Astrocyte (in vitro differentiated cells and primary cell): Measurements from ENCODE around the gene KCNK15. TPM values are rescaled to one million over a fixed set of nuclear protein-coding genes. Genes with fewer than 3 reads are reported as not detected.

ENCODE experiments used
- DNase-seq: peaks from one replicate; pipeline ENCODE4 v3.0.0-alpha.2; 2010; ENCODE audit warnings: low read depth
- FAIRE-seq: peaks from 2 replicates; lab custom pipeline; 2011; peaks lifted over from hg19 to GRCh38; lab: Jason Lieb, UNC
- H2AFZ ChIP-seq: 2 replicates; pipeline ENCODE4 v1.6.0; 2012; ENCODE audit warnings: low read depth, low read length, inconsistent platforms
- H3K27ac ChIP-seq: 2 replicates; pipeline ENCODE4 v1.5.1; 2011; ENCODE audit warnings: low read depth, low read length, inconsistent platforms
- H3K27me3 ChIP-seq: 2 replicates; pipeline ENCODE4 v1.6.0; 2011; ENCODE audit warnings: low read length, inconsistent platforms; ENCODE audit not compliant: insufficient read depth
- H3K36me3 ChIP-seq: 2 replicates; pipeline ENCODE4 v1.5.1; 2011; ENCODE audit warnings: low read length, inconsistent platforms; ENCODE audit not compliant: insufficient read depth
- H3K4me1 ChIP-seq: 2 replicates; pipeline ENCODE4 v1.5.1; 2011; ENCODE audit warnings: low read length, inconsistent platforms; ENCODE audit not compliant: insufficient read depth
- H3K4me2 ChIP-seq: 2 replicates; pipeline ENCODE4 v1.6.0; 2012; ENCODE audit warnings: low read length, inconsistent platforms
- H3K4me3 ChIP-seq: 2 replicates; pipeline ENCODE4 v1.5.1; 2011; ENCODE audit warnings: low read depth, mild to moderate bottlenecking, low read length, inconsistent platforms; ENCODE audit not compliant: insufficient read depth
- H3K79me2 ChIP-seq: 2 replicates; pipeline ENCODE4 v1.6.0; 2012; ENCODE audit warnings: mild to moderate bottlenecking, low read length, inconsistent platforms; ENCODE audit not compliant: insufficient read depth
- H3K9ac ChIP-seq: 2 replicates; pipeline ENCODE4 v1.6.0; 2012; ENCODE audit warnings: mild to moderate bottlenecking, low read length, inconsistent platforms
- H3K9me3 ChIP-seq: 2 replicates; pipeline ENCODE4 v1.5.1; 2012; ENCODE audit warnings: low read depth, mild to moderate bottlenecking, low read length, inconsistent platforms; ENCODE audit not compliant: insufficient read depth
- H4K20me1 ChIP-seq: 2 replicates; pipeline ENCODE4 v1.6.0; 2012; ENCODE audit warnings: low read length, inconsistent platforms; ENCODE audit not compliant: insufficient read depth
- H3K27ac Mint-ChIP-seq: one replicate; pipeline ENCODE4 v1.8.0; 2021; ENCODE audit warnings: mild to moderate bottlenecking, mixed read lengths; ENCODE audit not compliant: unreplicated experiment
- H3K27me3 Mint-ChIP-seq: one replicate; pipeline ENCODE4 v1.8.0; 2021; ENCODE audit warnings: low read depth, mixed read lengths; ENCODE audit not compliant: unreplicated experiment
- H3K36me3 Mint-ChIP-seq: one replicate; pipeline ENCODE4 v1.8.0; 2021; ENCODE audit warnings: low read depth, mixed read lengths; ENCODE audit not compliant: unreplicated experiment
- H3K4me1 Mint-ChIP-seq: one replicate; pipeline ENCODE4 v1.8.0; 2021; ENCODE audit warnings: low read depth, mixed read lengths; ENCODE audit not compliant: unreplicated experiment
- H3K4me3 Mint-ChIP-seq: one replicate; pipeline ENCODE4 v1.8.0; 2021; ENCODE audit warnings: mild to moderate bottlenecking, moderate library complexity, mixed read lengths; ENCODE audit not compliant: unreplicated experiment
- H3K9me3 Mint-ChIP-seq: one replicate; pipeline ENCODE4 v1.8.0; 2021; ENCODE audit warnings: mild to moderate bottlenecking, mixed read lengths; ENCODE audit not compliant: unreplicated experiment
- EZH2 ChIP-seq: IDR thresholded peaks from 2 replicates; pipeline ENCODE4 v1.6.1; 2012; ENCODE audit warnings: mild to moderate bottlenecking, low read length, inconsistent platforms; ENCODE audit not compliant: insufficient read depth
- total RNA-seq: library from RNA; stranded (reverse); gene quantifications from 2 replicates; pipeline ENCODE4 v1.2.1, GENCODE V29; 2021
- TF ChIP-seq, protein P1 (sequence below): IDR thresholded peaks from 2 replicates; pipeline ENCODE4 v1.5.1; 2011; ENCODE audit warnings: low read depth, mild to moderate bottlenecking, inconsistent platforms, low read length, moderate library complexity; ENCODE audit not compliant: insufficient read depth

Gene KCNK15
- total RNA-seq, 1 donor from 2014 or later = 0.14 TPM

DNA sequence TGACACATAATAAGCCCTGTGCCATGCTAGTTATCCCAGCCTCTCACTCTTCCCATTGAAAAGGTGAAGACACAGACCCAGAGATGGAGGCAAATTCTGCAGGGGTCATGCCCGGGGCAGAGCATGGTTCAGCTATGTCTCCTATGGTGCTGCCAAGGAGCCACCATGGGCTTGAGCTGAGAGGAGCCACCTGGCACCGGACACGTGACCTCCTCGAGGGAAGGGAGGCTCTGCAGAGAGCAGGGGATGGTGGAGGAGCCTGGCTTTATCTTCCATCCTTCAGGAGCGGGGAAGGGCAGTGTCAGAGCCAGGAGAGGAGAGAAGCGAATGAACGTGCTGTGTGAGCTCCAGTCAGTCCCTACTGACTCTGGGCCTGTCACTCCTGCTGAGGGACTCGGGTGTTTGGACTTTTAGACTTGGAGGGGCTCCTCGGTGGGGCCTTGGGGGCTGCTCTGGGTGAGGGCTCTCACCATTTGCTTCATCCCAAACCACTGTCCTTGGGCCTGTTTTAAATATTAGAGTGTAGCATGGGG, 41.6 kb upstream of the KCNK15 start:
- TF ChIP-seq EZH2 = no peak
- TF ChIP-seq, protein P1, sequence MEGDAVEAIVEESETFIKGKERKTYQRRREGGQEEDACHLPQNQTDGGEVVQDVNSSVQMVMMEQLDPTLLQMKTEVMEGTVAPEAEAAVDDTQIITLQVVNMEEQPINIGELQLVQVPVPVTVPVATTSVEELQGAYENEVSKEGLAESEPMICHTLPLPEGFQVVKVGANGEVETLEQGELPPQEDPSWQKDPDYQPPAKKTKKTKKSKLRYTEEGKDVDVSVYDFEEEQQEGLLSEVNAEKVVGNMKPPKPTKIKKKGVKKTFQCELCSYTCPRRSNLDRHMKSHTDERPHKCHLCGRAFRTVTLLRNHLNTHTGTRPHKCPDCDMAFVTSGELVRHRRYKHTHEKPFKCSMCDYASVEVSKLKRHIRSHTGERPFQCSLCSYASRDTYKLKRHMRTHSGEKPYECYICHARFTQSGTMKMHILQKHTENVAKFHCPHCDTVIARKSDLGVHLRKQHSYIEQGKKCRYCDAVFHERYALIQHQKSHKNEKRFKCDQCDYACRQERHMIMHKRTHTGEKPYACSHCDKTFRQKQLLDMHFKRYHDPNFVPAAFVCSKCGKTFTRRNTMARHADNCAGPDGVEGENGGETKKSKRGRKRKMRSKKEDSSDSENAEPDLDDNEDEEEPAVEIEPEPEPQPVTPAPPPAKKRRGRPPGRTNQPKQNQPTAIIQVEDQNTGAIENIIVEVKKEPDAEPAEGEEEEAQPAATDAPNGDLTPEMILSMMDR = no peak
- Mint-ChIP-seq H3K27me3 (peaks cover 8% of the 10 kb centered on the region), H3K4me3 (no peak overlapping the region), H3K27ac (peak overlapping the region; percentile 9), H3K36me3 (no peaks in the 10 kb centered on the region), H3K9me3 (no peaks in the 10 kb centered on the region), H3K4me1 (peaks cover 27% of the 10 kb centered on the region)
- Histone ChIP-seq H2AFZ (no peak overlapping the region), H3K4me3 (no peak overlapping the region), H3K36me3 (no peaks in the 10 kb centered on the region), H3K79me2 (no peaks in the 10 kb centered on the region), H3K4me2 (peak overlapping the region; percentile 23), H4K20me1 (peaks cover 10% of the 10 kb centered on the region), H3K9me3 (no peaks in the 10 kb centered on the region), H3K27me3 (peaks cover 21% of the 10 kb centered on the region), H3K4me1 (peaks cover 31% of the 10 kb centered on the region), H3K9ac (no peak overlapping the region), H3K27ac (no peak overlapping the region)
- no peak for DNase-seq
- FAIRE-seq = no peak

GRCh38 chr20:44704551-44704971, 41.1 kb upstream of the KCNK15 start:
- Mint-ChIP-seq H3K4me3 (no peak overlapping the region), H3K27ac (no peak overlapping the region), H3K36me3 (no peaks in the 10 kb centered on the region), H3K9me3 (no peaks in the 10 kb centered on the region), H3K27me3 (peaks cover 8% of the 10 kb centered on the region), H3K4me1 (peaks cover 27% of the 10 kb centered on the region)
- H3K4me1 ChIP-seq = peaks cover 31% of the 10 kb centered on the region
- H3K9me3 ChIP-seq = no peaks in the 10 kb centered on the region
- FAIRE-seq (no peak), DNase-seq (peak; percentile 73)
- H3K36me3 ChIP-seq = no peaks in the 10 kb centered on the region
- H3K27me3 ChIP-seq = peaks cover 24% of the 10 kb centered on the region
- no peak overlapping the region for H2AFZ ChIP-seq
- H4K20me1 ChIP-seq = peaks cover 10% of the 10 kb centered on the region
- TF ChIP-seq EZH2 = no peak
- TF ChIP-seq, protein P1 = no peak
- H3K4me2 ChIP-seq = peak overlapping the region; percentile 23
- H3K9ac ChIP-seq = no peak overlapping the region
- no peak overlapping the region for H3K4me3 ChIP-seq
- no peaks in the 10 kb centered on the region for H3K79me2 ChIP-seq
- no peak overlapping the region for H3K27ac ChIP-seq

- H3K4me1 ChIP-seq = peaks cover 31% of the 10 kb centered on the region
- no peaks in the 10 kb centered on the region for H3K9me3 ChIP-seq
- H3K27me3 ChIP-seq = peaks cover 18% of the 10 kb centered on the region
- no peak overlapping the region for H3K4me3 ChIP-seq
- Mint-ChIP-seq H3K9me3 (no peaks in the 10 kb centered on the region), H3K36me3 (no peaks in the 10 kb centered on the region), H3K4me1 (peaks cover 27% of the 10 kb centered on the region), H3K27ac (peak overlapping the region; percentile 29), H3K27me3 (peaks cover 8% of the 10 kb centered on the region), H3K4me3 (no peak overlapping the region)
- TF ChIP-seq, protein P1 = no peak
- TF ChIP-seq EZH2 = no peak
- DNase-seq = no peak
- no peak overlapping the region for H3K4me2 ChIP-seq
- peaks cover 10% of the 10 kb centered on the region for H4K20me1 ChIP-seq
- no peak overlapping the region for H3K9ac ChIP-seq
- H3K79me2 ChIP-seq = no peaks in the 10 kb centered on the region
- H2AFZ ChIP-seq = no peak overlapping the region
- H3K36me3 ChIP-seq = no peaks in the 10 kb centered on the region
- no peak for FAIRE-seq
- no peak overlapping the region for H3K27ac ChIP-seq
These were observed 40.1 kb upstream of the KCNK15 start for GRCh38 chr20:44705364-44706094.
